Smooth muscle cell (in vitro differentiated cells): Measurements from ENCODE around the gene OPTC. TPM values are rescaled to one million over a fixed set of nuclear protein-coding genes. Genes with fewer than 3 reads are reported as not detected.

Source experiments
- DNase-seq: peaks from one replicate; lab custom pipeline; 2025; ENCODE audit not compliant: unreplicated experiment; lab: John Stamatoyannopoulos, UW
- H2AFZ ChIP-seq: fragments of 200-600 bp; sonication (generic); 2 replicates; pipeline ENCODE4 v1.6.0; 2016; ENCODE audit warnings: antibody characterized with exemption, low read depth, mild to moderate bottlenecking
- H3F3A ChIP-seq: fragments of 200-600 bp; sonication (generic); 2 replicates; pipeline ENCODE4 v1.6.0; 2017; ENCODE audit warnings: antibody characterized with exemption, low read depth
- H3K27ac ChIP-seq: fragments of 200-600 bp; sonication (generic); 2 replicates; pipeline ENCODE4 v1.5.1; 2016; ENCODE audit warnings: low read depth, mild to moderate bottlenecking
- H3K27me3 ChIP-seq: fragments of 200-600 bp; sonication (generic); 2 replicates; pipeline ENCODE4 v1.6.1; 2016; ENCODE audit warnings: low read depth, mild to moderate bottlenecking
- H3K36me3 ChIP-seq: fragments of 200-600 bp; sonication (generic); 2 replicates; pipeline ENCODE4 v1.5.1; 2016; ENCODE audit warnings: low read depth
- H3K4me1 ChIP-seq: fragments of 200-600 bp; sonication (generic); 2 replicates; pipeline ENCODE4 v1.5.1; 2016; ENCODE audit warnings: low read depth
- H3K4me2 ChIP-seq: fragments of 200-600 bp; sonication (generic); 2 replicates; pipeline ENCODE4 v1.6.0; 2016; ENCODE audit warnings: mild to moderate bottlenecking
- H3K4me3 ChIP-seq: fragments of 200-600 bp; sonication (generic); 2 replicates; pipeline ENCODE4 v1.5.1; 2016; ENCODE audit warnings: mild to moderate bottlenecking
- H3K79me2 ChIP-seq: fragments of 200-600 bp; sonication (generic); 2 replicates; pipeline ENCODE4 v1.6.0; 2016; ENCODE audit warnings: low read depth, mild to moderate bottlenecking
- H3K9ac ChIP-seq: fragments of 200-600 bp; sonication (generic); 2 replicates; pipeline ENCODE4 v1.6.0; 2016; ENCODE audit warnings: low read depth
- H3K9me3 ChIP-seq: fragments of 200-600 bp; sonication (generic); replicated peaks from 2 replicates; pipeline ENCODE4 v1.5.1; 2016; ENCODE audit warnings: low read depth
- H4K20me1 ChIP-seq: fragments of 200-600 bp; sonication (generic); 2 replicates; pipeline ENCODE4 v1.6.0; 2016; ENCODE audit warnings: low read depth
- CTCF ChIP-seq: fragments of 200-600 bp; sonication (generic); IDR thresholded peaks from 2 replicates; pipeline ENCODE4 v1.5.1; 2017; ENCODE audit warnings: borderline replicate concordance, mild to moderate bottlenecking, antibody characterized with exemption; ENCODE audit not compliant: insufficient read depth, poor library complexity, severe bottlenecking
- WGBS: methylation state at CpG from one replicate; pipeline ENCODE4 v1.1.7; 2016; ENCODE audit warnings: low lambda C conversion rate; 5-methylcytosine and 5-hydroxymethylcytosine counted together
- polyA plus RNA-seq: library from polyadenylated mRNA; unstranded; fragments of >200 nt; fragmentation: Nextera tagmentation; extraction: Ambion mirVana; gene quantifications from 2 replicates; pipeline ENCODE4 v1.2.1, GENCODE V29; 2016
- total RNA-seq: library from RNA; depleted of rRNA; stranded (reverse); fragments of >200 nt; gene quantifications from 2 replicates; pipeline ENCODE4 v1.2.3, GENCODE V29; 2014

The OPTC gene
- total and polyA plus RNA-seq, 2 experiments from 2014 or later: 0.46 TPM; not detected in 1

GRCh38 chr1:203499643-203500278 is 5.8 kb downstream of the OPTC start:
- Histone ChIP-seq H2AFZ (no peak overlapping the region), H4K20me1 (no peaks in the 10 kb centered on the region), H3K4me1 (peaks cover 4% of the 10 kb centered on the region), H3K9ac (no peak overlapping the region), H3K79me2 (no peaks in the 10 kb centered on the region), H3K27ac (no peak overlapping the region), H3K9me3 (no peaks in the 10 kb centered on the region), H3F3A (no peaks in the 10 kb centered on the region), H3K4me2 (no peak overlapping the region), H3K4me3 (no peak overlapping the region), H3K36me3 (no peaks in the 10 kb centered on the region), H3K27me3 (no peaks in the 10 kb centered on the region)
- WGBS: 91% methylated on average over 6 of the region's 7 CpGs
- no peak for TF ChIP-seq CTCF
- DNase-seq: no peak

GRCh38 chr1:203500279-203500678 is 6.3 kb downstream of the OPTC start:
- H3K27me3 ChIP-seq: no peaks in the 10 kb centered on the region
- H3K9ac ChIP-seq: no peak overlapping the region
- H2AFZ ChIP-seq: no peak overlapping the region
- no peak for DNase-seq
- WGBS: 86% methylated on average over 1 of the region's 1 CpG
- no peaks in the 10 kb centered on the region for H3K36me3 ChIP-seq
- no peak overlapping the region for H3K4me2 ChIP-seq
- H3K4me1 ChIP-seq: peaks cover 4% of the 10 kb centered on the region
- H3K4me3 ChIP-seq: no peak overlapping the region
- H3K9me3 ChIP-seq: no peaks in the 10 kb centered on the region
- no peaks in the 10 kb centered on the region for H3F3A ChIP-seq
- no peaks in the 10 kb centered on the region for H3K79me2 ChIP-seq
- no peaks in the 10 kb centered on the region for H4K20me1 ChIP-seq
- TF ChIP-seq CTCF: no peak
- H3K27ac ChIP-seq: no peak overlapping the region

DNA sequence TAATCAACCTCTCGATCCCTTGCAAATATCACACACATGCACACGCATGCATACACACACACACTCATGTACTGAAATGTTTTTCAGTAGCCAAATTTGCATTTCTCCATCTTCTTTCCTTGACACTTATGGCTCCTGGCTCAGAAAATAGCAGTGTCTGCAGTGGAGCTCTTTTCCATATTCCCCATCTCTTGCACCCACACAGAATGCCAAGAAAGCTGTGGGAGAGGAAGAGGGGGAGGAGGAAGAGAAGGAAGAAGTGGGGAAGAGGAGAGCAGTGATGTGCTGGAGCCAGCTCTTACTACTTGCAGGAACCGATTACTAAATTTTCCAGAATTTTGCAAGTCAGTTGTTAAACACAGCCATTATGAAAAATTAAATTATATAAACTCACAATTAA is 9.9 kb downstream of the OPTC start:
- Histone ChIP-seq H3F3A (peaks cover 8% of the 10 kb centered on the region), H3K9me3 (no peaks in the 10 kb centered on the region), H3K27me3 (no peaks in the 10 kb centered on the region), H3K4me1 (peaks cover 18% of the 10 kb centered on the region), H3K4me2 (no peak overlapping the region), H3K27ac (no peak overlapping the region), H2AFZ (no peak overlapping the region), H3K4me3 (no peak overlapping the region), H3K36me3 (no peaks in the 10 kb centered on the region), H3K79me2 (no peaks in the 10 kb centered on the region), H4K20me1 (no peaks in the 10 kb centered on the region), H3K9ac (no peak overlapping the region)
- WGBS: 92% methylated on average over 3 of the region's 3 CpGs
- DNase-seq: no peak
- TF ChIP-seq CTCF: no peak
